OCI-LY1 (cell line): Measurements from ENCODE around the gene MAN1A2.

Experiments
- H2AFZ ChIP-seq: fragments of 200-600 bp; sonication (generic), shearing (Covaris generic); 2 replicates; pipeline ENCODE4 v1.6.0; 2014; ENCODE audit warnings: antibody characterized with exemption, mild to moderate bottlenecking, low read length
- H3F3A ChIP-seq: fragments of 200-600 bp; sonication (generic), shearing (Covaris generic); 2 replicates; pipeline ENCODE4 v1.6.0; 2014; ENCODE audit warnings: mild to moderate bottlenecking, antibody characterized with exemption, low read length, moderate library complexity; ENCODE audit not compliant: insufficient read depth
- H3K27ac ChIP-seq: fragments of 200-600 bp; sonication (generic); 2 replicates; pipeline ENCODE4 v1.5.1; 2014; ENCODE audit warnings: low read length, mixed run types, mild to moderate bottlenecking, low read depth; ENCODE audit not compliant: poor library complexity, severe bottlenecking
- H3K27me3 ChIP-seq: fragments of 200-600 bp; sonication (generic); 2 replicates; pipeline ENCODE4 v1.6.0; 2014; ENCODE audit warnings: antibody characterized with exemption, mild to moderate bottlenecking, low read length, moderate library complexity; ENCODE audit not compliant: insufficient read depth
- H3K36me3 ChIP-seq: fragments of 200-600 bp; sonication (generic); 2 replicates; pipeline ENCODE4 v1.6.1; 2014; ENCODE audit warnings: mild to moderate bottlenecking, antibody characterized with exemption, low read length, moderate library complexity, mixed read lengths; ENCODE audit not compliant: insufficient read depth
- H3K4me1 ChIP-seq: fragments of 200-600 bp; sonication (generic); 2 replicates; pipeline ENCODE4 v1.5.1; 2014; ENCODE audit warnings: mild to moderate bottlenecking, low read length, moderate library complexity; ENCODE audit not compliant: insufficient read depth, severe bottlenecking
- H3K4me2 ChIP-seq: fragments of 200-600 bp; sonication (generic), shearing (Covaris generic); 2 replicates; pipeline ENCODE4 v1.6.1; 2014; ENCODE audit warnings: low read length
- H3K4me3 ChIP-seq: fragments of 200-600 bp; sonication (generic); 2 replicates; pipeline ENCODE4 v1.5.1; 2014; ENCODE audit warnings: low read length, low read depth, mild to moderate bottlenecking, mixed read lengths; ENCODE audit not compliant: poor library complexity, severe bottlenecking
- H3K79me2 ChIP-seq: fragments of 200-600 bp; shearing (Covaris generic); 2 replicates; pipeline ENCODE4 v1.6.1; 2016; ENCODE audit warnings: mixed run types, low read length, mixed read lengths; ENCODE audit not compliant: insufficient read depth
- H3K9ac ChIP-seq: fragments of 200-600 bp; sonication (generic), shearing (Covaris generic); 2 replicates; pipeline ENCODE4 v1.6.1; 2014; ENCODE audit warnings: mild to moderate bottlenecking, low read length, mixed read lengths
- H3K9me2 ChIP-seq: fragments of 200-600 bp; sonication (generic), shearing (Covaris generic); 2 replicates; pipeline ENCODE4 v1.6.1; 2014; ENCODE audit warnings: low read depth, mild to moderate bottlenecking, low read length, mixed read lengths
- H3K9me3 ChIP-seq: fragments of 200-600 bp; shearing (Covaris generic); 2 replicates; pipeline ENCODE4 v1.6.1; 2014; ENCODE audit warnings: low read length, mixed read lengths
- H4K20me1 ChIP-seq: fragments of 200-600 bp; sonication (generic), shearing (Covaris generic); 2 replicates; pipeline ENCODE4 v1.6.0; 2016; ENCODE audit warnings: mild to moderate bottlenecking, low read length; ENCODE audit not compliant: insufficient read depth
- EZH2 ChIP-seq: fragments of 200-600 bp; sonication (generic), shearing (Covaris generic); IDR thresholded peaks from 2 replicates; pipeline ENCODE4 v1.8.0; 2017; ENCODE audit warnings: borderline replicate concordance, mixed run types, mild to moderate bottlenecking, antibody characterized with exemption, low read length, moderate library complexity, mixed read lengths
- TF ChIP-seq, protein P1 (sequence below): fragments of 200-600 bp; sonication (generic), shearing (Covaris generic); IDR thresholded peaks from 2 replicates; pipeline ENCODE4 v1.5.1; 2017; ENCODE audit warnings: mild to moderate bottlenecking, antibody characterized with exemption, low read length, moderate library complexity, mixed read lengths

Gene MAN1A2

DNA sequence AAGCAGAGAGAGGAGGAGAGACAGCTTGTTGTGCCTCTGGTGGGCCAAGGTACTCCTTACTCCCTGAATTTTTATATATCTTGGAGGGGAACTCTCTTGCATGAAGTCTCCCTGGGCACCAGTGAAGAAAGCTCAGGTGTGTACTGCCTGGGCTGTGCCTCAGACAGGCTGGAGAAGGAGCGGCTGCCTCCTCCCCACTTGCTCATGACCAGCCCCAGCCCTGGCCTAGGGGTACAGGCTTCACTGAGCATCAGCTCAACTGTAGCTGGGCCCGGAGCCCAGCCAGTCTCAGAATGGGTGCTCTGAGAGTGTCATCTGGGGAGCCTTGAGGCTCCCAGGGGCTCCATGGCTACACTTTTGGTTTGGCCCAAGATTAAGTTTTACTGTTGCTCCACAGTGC lies 193.8 kb downstream of the MAN1A2 start:
- Histone ChIP-seq H3K36me3 (no peaks in the 10 kb centered on the region), H3K4me1 (no peaks in the 10 kb centered on the region), H4K20me1 (no peaks in the 10 kb centered on the region), H3K9me3 (no peaks in the 10 kb centered on the region), H3K4me3 (no peak overlapping the region), H2AFZ (no peak overlapping the region), H3K27ac (no peak overlapping the region), H3F3A (no peaks in the 10 kb centered on the region), H3K9ac (no peak overlapping the region), H3K79me2 (no peaks in the 10 kb centered on the region), H3K9me2 (no peaks in the 10 kb centered on the region), H3K27me3 (no peaks in the 10 kb centered on the region), H3K4me2 (no peak overlapping the region)
- TF ChIP-seq, protein P1, sequence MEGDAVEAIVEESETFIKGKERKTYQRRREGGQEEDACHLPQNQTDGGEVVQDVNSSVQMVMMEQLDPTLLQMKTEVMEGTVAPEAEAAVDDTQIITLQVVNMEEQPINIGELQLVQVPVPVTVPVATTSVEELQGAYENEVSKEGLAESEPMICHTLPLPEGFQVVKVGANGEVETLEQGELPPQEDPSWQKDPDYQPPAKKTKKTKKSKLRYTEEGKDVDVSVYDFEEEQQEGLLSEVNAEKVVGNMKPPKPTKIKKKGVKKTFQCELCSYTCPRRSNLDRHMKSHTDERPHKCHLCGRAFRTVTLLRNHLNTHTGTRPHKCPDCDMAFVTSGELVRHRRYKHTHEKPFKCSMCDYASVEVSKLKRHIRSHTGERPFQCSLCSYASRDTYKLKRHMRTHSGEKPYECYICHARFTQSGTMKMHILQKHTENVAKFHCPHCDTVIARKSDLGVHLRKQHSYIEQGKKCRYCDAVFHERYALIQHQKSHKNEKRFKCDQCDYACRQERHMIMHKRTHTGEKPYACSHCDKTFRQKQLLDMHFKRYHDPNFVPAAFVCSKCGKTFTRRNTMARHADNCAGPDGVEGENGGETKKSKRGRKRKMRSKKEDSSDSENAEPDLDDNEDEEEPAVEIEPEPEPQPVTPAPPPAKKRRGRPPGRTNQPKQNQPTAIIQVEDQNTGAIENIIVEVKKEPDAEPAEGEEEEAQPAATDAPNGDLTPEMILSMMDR = no peak
- no peak for TF ChIP-seq EZH2

DNA sequence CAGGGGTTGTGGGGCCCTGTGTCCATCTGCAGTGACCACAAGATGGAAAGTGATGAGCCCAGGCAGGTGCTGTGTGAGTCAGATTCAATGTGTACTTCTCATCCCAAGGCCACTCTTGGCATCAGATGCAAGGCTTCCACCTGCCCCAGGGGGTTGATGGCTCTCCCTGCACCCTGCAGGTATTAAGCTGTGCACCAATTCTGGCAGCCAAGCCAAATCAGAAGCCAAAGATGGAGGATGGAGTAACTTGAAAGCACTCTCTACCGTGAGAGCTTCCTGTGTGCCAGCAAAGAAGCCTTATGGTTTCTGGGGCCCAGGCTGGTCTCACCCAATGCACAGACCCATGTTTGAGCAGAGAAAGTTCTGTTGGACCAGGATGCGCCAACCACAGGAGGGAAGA lies 194.3 kb downstream of the MAN1A2 start:
- no peaks in the 10 kb centered on the region for H4K20me1 ChIP-seq
- H3K27me3 ChIP-seq = no peaks in the 10 kb centered on the region
- no peak overlapping the region for H3K27ac ChIP-seq
- H3K4me1 ChIP-seq = no peaks in the 10 kb centered on the region
- H3K9me2 ChIP-seq = no peaks in the 10 kb centered on the region
- H3K9ac ChIP-seq = no peak overlapping the region
- no peak overlapping the region for H3K4me2 ChIP-seq
- TF ChIP-seq, protein P1 = no peak
- TF ChIP-seq EZH2 = no peak
- no peaks in the 10 kb centered on the region for H3K36me3 ChIP-seq
- no peaks in the 10 kb centered on the region for H3K79me2 ChIP-seq
- H2AFZ ChIP-seq = no peak overlapping the region
- no peak overlapping the region for H3K4me3 ChIP-seq
- H3F3A ChIP-seq = no peaks in the 10 kb centered on the region
- H3K9me3 ChIP-seq = no peaks in the 10 kb centered on the region

DNA sequence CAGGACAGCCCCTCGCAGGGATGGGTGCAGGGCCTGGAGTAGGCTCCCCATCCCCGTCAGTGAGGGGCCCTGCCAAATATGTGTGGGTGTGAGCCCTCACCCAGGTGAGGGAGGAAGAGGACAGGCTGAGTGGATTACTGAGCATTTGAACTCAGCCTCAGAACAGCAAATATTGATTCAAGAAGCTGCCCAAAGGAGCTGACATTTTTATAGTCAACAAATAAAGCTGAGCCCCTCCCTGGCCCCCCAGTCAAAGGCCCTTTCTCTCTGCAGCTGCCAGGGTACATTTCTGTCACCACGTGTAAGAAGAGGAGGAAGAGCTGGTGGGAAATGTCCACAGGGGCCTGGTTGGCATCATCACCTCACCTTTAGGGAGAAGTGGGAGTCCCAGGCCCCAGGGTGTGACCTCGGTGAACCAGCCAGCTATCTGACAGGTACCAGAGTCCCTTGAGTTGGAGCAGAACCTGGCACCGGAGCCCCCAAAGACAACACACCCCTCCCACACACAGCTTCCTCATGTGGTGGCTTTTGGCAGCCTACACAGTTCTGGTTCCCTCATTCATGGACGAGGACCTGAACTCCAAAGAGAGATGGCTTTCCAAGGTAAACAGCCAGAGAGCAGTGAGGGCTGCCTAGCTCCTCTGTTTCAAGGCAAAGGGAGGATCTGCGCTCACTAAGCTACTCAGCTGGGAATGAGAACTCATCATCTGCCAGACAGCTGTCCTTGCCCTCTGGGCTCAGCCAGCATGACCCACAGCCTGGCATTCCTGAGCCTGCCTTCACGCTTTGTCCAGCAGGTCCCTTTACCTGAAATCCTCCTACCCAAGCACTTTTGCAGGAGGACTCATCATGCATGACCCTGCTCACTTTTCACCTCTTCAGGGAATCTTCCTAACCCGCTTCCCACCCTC lies 195.6 kb downstream of the MAN1A2 start:
- no peak overlapping the region for H3K27ac ChIP-seq
- H3K9ac ChIP-seq = no peak overlapping the region
- no peaks in the 10 kb centered on the region for H3K9me2 ChIP-seq
- H3K4me3 ChIP-seq = no peak overlapping the region
- TF ChIP-seq, protein P1 = no peak
- TF ChIP-seq EZH2 = no peak
- no peaks in the 10 kb centered on the region for H3K9me3 ChIP-seq
- no peaks in the 10 kb centered on the region for H3K36me3 ChIP-seq
- no peaks in the 10 kb centered on the region for H3K79me2 ChIP-seq
- no peak overlapping the region for H2AFZ ChIP-seq
- H3K4me1 ChIP-seq = no peaks in the 10 kb centered on the region
- H3K4me2 ChIP-seq = no peak overlapping the region
- no peaks in the 10 kb centered on the region for H3K27me3 ChIP-seq
- no peaks in the 10 kb centered on the region for H3F3A ChIP-seq
- H4K20me1 ChIP-seq = no peaks in the 10 kb centered on the region
